Stimulated activated CD8-positive, alpha-beta memory T cell treated with anti-CD3 and anti-CD28 coated beads, Interleukin-12 subunit alpha, Interleukin-12 subunit beta, amount 100 ng/mL, for 24 hours (primary cell): Measurements from ENCODE around the gene ZNF530.

Experiments used
- DNase-seq: peaks from one replicate; pipeline ENCODE4 v3.0.0-alpha.2; 2020; ENCODE audit errors: extremely low read depth

Gene ZNF530

DNA sequence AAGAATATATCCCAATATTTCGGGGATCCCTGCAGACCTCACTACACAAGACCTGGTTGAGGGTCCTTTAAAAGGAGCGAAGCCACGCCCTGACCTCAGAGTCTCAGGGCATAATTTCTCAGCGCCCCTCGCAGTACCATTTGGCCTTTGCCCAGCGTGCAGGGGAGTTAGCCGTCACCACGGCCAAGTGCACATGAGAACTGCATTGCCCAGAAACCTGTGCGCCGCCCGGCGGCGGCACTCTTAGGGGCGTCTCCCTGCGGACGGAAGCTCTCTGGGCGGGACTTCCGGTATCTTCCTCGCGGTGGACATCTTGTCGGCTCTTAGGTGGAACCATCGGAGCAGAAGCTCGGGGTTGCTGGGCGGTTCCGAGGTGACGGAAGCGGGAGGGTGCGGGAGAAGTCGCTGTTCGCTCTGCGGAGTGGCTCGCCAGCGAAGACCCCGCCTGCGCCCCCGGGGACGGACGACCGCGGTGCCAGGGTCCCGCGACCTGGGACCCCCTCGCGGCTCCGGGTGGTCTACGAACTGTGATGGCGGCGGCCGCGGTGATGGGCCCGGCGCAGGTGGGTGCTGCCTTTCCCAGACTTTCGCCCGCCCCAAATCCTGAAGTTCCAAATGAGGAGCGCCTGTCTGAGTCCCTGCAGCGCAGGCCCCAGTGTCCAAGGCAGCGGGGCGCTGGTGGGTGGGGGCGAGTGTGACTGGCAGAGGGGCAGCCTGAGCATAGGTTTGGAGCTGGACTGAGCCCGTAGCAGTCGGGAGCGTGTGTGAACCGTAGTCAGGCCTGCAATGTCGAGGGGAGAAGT lies 14.5 kb downstream of the ZNF530 start, which contains the start of gene ZNF134:
Gene ZNF134 (plus strand): TSS at position 302 of the 803 bp plus-strand sequence. CDS start 5,227 bp downstream, outside the sequence.
- peak; percentile 78 for DNase-seq

GRCh38 chr19:57615346-57615745 lies 15.7 kb downstream of the ZNF530 start:
- DNase-seq, result no peak

DNA sequence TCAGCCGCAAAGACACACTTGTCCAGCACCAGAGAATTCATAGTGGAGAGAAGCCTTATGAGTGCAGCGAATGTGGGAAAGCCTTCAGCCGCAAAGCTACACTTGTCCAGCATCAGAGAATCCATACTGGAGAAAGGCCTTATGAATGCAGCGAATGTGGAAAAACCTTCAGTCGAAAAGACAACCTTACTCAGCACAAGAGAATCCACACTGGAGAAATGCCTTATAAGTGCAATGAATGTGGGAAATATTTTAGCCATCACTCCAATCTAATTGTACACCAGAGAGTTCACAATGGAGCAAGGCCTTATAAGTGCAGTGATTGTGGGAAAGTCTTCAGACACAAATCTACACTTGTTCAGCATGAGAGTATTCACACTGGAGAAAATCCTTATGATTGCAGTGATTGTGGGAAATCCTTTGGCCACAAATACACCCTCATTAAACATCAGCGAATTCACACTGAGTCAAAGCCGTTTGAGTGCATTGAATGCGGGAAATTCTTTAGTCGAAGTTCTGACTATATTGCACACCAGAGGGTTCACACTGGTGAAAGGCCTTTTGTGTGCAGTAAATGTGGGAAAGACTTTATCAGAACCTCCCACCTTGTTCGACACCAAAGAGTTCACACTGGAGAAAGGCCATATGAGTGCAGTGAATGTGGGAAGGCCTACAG lies 21.1 kb downstream of the ZNF530 start:
- no peak for DNase-seq

- DNase-seq, result no peak
Measured at GRCh38 chr19:57623091-57623490, 23.4 kb downstream of the ZNF530 start.

DNA sequence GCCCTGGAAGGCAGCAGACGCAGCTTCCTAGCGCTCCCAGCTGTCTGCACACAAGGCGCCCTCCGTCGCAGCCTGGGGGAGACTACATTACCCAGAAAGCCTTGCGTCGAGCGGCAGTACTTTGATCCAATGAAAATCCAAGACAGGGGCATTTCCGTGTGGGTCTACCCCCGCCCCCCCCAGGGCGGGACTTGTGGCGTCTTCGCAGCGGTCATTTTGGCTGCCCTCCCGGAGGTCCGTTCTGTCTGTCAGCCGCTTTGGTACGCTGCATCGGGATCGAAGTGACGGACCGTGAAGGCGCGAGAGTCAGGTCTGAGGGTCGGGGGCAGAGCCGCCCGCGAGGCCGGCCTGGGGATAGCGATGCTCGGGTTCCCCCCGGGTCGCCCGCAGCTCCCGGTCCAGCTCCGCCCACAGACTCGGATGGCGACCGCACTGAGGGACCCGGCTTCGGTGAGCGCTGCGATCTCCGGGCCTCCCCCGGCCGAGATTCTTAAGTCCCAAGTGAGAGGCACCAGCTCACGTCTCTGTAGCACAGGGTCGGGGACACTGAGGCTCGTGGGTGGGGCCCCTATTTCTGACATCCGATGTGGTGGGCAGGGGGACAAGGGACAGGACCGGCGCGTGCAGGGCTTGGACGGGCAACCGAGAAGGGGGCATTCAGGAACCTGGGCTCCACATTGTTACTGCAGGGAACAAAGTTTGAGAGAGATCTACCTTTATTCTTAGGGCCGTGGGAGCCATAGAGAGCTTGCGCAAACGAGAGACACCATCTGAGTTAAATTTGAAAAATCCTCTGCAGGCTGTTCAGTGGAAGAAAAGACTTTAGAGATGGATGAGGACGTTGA lies 33.5 kb downstream of the ZNF530 start, which contains the start of gene ZNF211:
Gene ZNF211 (plus strand): TSS at position 182 of the 845 bp plus-strand sequence. CDS start 179 bp downstream, at position 361.
- peak; percentile 74 for DNase-seq

GRCh38 chr19:57633832-57634131 lies 34.1 kb downstream of the ZNF530 start:
- DNase-seq, result no peak

DNA sequence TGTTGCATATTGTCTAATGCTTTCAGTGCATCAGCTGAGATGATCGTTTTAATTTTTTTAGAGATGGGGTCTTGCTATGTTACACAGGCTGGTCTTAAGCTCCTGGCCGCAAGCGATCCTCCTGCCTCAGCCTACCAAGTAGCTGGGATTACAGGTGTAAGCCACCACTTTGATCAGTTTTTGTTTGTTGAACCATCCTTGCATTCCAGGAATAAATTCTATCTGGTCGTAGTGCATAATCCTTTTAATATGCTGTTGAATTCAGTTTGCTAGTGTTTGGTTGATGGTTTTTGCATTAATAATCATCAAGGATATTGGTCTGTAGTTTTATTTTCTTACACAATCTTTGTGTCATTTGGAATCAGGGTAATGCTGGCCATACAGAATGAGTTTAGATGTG lies 37.7 kb downstream of the ZNF530 start:
- no peak for DNase-seq

DNA sequence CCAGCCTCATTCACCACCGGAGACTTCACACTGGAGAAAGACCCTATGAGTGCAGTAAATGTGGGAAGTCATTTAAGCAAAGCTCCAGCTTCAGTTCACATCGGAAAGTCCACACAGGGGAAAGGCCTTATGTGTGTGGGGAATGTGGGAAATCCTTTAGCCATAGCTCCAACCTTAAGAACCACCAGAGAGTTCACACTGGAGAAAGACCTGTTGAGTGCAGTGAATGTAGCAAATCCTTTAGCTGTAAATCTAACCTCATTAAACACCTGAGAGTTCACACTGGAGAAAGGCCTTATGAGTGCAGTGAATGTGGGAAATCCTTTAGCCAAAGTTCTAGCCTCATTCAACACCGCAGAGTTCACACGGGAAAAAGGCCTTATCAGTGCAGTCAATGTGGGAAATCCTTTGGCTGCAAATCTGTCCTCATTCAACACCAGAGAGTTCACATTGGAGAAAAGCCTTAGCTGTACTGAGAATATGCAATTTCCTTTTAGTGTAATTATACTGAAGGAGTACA lies 42.1 kb downstream of the ZNF530 start:
- DNase-seq, result no peak

DNA sequence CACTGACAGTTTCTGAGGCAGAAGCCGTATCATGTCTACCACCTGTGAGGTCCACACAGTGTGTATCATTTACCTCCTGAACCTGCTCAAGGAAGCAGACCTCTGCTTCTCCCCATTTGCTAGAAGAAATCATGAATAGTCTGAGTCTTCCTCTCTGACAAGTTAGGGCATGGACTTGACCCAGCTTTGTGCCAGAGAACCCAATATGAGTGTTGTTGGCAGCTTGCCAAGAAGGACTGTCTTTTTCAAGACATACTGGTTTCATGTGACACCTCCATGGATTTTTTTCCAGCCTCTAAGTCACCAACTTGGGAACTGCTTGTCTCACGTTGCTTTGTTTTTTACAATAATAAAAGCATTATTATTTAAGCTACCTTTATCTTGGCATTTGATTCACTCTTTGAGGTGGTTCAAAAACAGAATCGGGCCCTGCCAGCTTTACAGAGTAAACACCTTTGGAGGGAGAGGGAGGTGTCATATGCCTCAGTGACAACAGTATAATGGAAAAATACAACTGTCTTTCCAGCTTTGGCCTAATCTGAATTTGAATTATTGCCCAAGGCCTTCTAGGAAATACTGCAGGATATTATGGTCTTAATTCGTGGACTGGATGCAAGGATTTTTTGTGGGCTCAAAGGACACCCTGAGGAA lies 42.8 kb downstream of the ZNF530 start:
- DNase-seq, result no peak

DNA sequence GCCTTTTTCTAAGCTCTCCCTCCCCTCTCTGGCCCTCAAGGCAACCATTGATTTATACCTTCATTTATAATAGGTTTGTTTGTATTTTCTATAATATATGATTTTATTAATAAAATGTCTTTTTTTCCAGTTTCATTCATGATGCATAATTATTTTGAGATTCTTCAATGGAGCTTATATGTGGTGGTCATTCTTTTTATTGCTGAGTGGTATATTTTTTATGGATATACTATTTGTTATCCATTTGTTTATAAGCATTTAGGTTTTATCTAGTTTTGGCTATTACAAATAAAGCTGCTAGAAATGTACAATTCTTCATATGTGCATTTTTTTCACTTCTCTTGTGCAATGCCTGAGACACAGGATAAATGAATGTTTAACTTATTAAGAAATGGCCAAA lies 44.0 kb downstream of the ZNF530 start:
- no peak for DNase-seq

GRCh38 chr19:57648331-57649003 lies 48.8 kb downstream of the ZNF530 start:
- no peak for DNase-seq

- DNase-seq, result no peak
Measured at GRCh38 chr19:57651654-57651996, 51.9 kb downstream of the ZNF530 start.

DNA sequence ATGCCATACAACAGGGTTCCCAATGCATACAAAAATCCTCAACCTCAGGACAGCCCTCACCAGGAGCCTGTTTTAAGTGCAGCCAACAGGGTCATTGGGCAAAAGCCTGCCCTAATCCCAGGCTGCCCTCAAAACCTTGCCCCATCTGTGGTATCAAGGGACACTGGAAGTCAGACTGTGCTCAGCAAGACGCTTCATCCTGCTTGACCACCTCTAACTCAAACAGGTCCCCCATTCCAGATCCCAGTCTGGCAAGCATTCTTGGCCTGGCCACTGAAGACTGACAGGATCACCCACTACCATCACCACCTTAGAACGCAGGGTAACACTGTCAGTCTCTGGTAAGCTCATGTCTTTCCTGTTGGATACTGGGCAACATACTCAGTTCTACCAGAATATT lies 54.0 kb downstream of the ZNF530 start:
- no peak for DNase-seq

- no peak for DNase-seq
Measured at GRCh38 chr19:57655443-57655842, 55.8 kb downstream of the ZNF530 start.

GRCh38 chr19:57656346-57656745 lies 56.7 kb downstream of the ZNF530 start:
- no peak for DNase-seq
